SH-SY5Y (cell line): ENCODE results near the gene SMIM36.

Source experiments
- GATA2 ChIP-seq: IDR thresholded peaks from 2 replicates; pipeline ENCODE4 v1.6.1; 2011; ENCODE audit warnings: mild to moderate bottlenecking, low read depth, low read length
- GATA3 ChIP-seq: IDR thresholded peaks from 2 replicates; pipeline ENCODE4 v1.6.1; 2011; ENCODE audit warnings: low read depth, mild to moderate bottlenecking, low read length, moderate library complexity

GRCh38 chr17:55407641-55408566 lies 103.3 kb downstream of the SMIM36 start:
- TF ChIP-seq GATA3: no peak
- TF ChIP-seq GATA2: no peak
